GM19328 (cell line): Measurements from ENCODE around the gene MESD.

Source experiments
- ATAC-seq: cut with Tn5 transposase; IDR thresholded peaks from one replicate; pipeline ENCODE4 v1.9.1; 2021; ENCODE audit warnings: mild to moderate bottlenecking, moderate library complexity; ENCODE audit not compliant: unreplicated experiment

MESD gene

DNA sequence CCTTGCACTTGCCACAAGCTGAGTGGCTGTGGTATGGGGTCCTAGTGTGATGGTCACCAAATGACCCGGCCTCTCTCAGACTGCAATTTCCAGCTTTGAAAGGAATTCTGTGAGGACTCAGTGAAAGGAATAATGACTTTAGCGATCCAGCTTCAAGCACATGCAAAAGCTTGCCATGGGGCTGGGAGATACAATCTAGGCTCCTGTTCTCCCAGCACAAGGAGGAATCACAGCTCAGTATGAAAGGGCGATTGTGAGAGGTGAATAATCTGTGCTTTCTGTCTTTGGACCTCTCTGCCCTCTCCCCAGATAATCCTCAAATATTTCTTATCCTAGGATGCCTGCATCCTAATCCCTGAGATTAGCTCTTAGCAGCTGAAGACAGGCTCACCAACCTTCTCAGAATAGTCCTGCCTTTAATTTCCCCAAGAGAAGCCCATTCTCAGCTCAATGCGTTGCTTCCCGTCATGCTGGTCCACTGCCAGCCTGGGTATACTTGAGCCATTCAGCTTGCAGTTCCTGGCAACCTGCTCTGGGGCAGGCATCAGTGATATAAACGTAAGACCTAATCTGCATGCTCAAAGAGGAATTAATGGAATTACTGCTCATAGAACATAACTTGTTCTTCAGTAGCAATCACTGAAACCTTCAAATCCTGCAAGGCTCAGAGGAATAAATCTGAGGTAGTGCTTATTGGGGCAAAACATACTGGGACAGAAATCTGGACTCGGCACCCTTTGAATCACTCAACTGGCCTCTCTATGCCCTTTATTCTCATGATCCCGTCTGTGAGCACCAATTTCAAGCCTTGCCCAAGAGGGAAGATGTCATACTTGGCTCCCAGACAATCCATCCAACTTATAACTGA, 26.2 kb upstream of the MESD start:
- ATAC-seq, result no peak

DNA sequence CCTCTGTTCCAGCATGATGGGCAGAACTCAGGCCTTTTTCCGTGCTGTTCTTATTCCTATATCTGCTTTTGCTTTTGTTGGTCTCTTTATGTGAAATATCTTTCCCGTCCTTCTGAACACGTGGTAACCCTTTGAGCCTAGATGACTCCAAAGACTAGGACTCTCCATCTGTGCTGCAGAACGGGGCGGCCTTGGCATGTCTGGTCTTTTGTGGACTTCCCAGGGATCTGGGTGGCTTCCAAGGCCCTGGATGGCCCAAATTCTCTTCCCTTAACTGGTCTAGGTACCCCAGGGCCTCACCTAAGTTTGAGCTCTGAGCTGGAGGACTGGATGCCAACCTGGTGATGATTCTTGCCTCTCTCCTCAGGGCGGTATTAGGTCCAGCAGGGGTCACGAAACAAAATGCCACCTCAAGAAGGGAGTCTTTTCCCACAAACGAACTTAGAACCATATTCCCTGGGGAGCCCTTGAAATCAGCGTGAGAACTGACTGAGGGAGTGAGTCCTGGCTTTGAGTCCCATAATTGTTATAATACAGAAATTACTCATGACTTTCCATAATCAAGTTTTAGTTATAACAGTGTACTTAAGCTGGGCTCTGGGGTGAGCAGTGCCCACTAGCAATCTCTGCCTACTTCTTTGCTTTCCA, 25.0 kb upstream of the MESD start:
- no peak for ATAC-seq

GRCh38 chr15:81013396-81013929, 23.8 kb upstream of the MESD start:
- ATAC-seq, result no peak

DNA sequence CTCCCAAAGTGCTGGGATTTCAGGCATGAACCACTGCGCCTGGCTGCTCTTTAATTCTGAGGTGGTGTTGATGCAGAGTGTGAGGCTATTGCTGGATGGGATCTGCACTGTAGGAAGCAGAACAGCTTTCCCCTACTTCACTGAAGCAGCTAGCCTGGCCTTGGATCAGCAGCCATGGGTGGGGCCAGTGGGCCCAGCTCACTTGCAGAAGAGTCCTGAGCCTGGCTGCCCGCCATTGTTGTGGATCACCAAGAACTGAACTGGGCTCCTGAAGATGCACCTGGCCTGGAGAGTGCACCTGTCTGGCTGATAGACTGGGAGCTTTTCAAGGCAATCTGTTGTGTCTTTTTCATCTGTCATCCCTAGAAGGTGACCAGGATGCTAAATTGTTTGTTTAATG, 23.0 kb upstream of the MESD start:
- ATAC-seq, result no peak

DNA sequence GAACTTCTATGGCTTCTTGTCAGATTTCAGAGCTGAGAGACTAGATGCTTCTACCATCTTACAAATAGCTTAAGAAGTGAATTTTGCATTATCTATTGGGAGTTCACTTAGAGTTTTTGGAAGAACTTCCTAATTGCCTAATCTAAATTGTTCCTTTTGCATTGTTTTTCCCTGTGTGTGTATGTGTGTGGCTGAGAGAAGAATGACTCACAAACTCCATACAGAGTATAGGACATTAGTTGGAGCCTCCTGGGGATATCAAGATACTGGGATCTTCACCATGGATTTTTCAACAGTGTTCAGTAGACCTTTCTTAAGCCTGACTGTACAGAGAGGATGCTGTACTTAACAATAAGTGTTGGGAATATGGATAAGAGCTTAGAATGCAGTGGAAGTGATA, 22.0 kb upstream of the MESD start:
- no peak for ATAC-seq

GRCh38 chr15:81010086-81010485, 20.5 kb upstream of the MESD start:
- no peak for ATAC-seq

GRCh38 chr15:81008312-81008711, 18.7 kb upstream of the MESD start:
- no peak for ATAC-seq

DNA sequence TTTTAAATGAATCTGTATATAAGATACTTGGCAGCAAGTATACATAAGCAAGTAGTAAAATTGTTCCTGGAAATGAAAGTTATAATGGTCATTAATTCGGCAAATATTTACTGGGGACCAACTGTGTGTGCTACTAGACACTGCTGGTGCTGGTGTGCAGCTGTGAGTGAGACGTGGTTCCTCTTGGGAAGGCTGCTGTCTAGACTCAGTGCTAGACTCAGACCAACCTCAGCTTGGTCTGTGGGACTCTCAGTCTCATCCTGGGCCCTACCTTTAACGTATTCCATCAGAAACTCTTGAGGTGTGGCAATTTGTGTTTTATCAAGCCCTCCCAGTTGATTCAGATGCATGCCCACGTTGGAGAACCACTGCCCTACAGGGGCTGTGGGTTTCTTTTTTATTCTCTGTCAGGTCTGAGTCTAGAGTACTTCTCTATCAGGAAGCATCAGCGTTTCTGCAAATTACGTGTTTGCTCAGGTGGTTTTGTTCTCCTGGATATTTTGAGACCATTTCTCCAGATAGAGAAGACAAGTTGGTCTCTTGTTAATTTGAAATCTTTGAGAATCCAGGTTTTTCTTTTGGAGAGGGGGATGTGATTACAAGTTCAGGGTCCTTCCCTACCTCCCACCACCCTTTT, 17.9 kb upstream of the MESD start:
- no peak for ATAC-seq

- ATAC-seq, result no peak
Observed at GRCh38 chr15:81006124-81006523, 16.5 kb upstream of the MESD start.

DNA sequence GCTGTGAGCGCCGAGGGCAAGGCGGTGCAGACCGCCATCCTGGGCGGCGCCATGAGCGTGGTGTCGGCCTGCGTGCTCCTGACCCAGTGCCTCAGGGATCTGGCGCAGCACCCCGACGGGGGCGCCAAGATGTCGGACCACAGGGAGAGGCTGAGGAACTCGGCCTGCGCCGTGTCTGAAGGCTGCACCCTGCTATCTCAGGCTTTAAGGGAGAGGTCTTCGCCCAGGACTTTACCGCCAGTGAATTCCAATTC, 13.4 kb upstream of the MESD start:
- ATAC-seq, result no peak

DNA sequence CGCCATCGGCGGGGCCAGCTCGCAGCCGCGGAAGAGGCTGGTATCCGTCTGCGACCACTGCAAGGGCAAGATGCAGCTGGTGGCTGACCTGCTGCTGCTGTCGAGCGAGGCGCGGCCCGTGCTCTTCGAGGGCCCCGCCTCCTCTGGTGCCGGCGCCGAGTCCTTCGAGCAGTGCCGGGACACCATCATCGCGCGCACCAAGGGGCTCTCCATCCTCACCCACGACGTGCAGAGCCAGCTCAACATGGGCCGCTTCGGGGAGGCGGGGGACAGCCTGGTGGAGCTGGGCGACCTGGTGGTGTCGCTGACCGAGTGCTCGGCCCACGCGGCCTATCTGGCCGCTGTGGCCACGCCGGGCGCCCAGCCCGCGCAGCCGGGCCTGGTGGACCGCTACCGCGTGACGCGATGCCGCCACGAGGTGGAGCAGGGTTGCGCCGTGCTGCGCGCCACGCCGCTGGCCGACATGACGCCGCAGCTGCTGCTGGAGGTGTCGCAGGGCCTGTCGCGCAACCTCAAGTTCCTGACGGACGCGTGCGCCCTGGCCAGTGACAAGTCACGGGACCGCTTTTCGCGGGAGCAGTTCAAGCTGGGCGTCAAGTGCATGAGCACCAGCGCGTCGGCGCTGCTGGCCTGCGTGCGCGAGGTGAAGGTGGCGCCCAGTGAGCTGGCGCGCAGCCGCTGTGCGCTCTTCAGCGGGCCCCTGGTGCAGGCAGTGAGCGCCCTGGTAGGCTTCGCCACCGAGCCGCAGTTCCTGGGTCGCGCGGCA, 12.9 kb upstream of the MESD start:
- ATAC-seq, result no peak

- no peak for ATAC-seq
Observed at GRCh38 chr15:81002009-81002330, 12.4 kb upstream of the MESD start.

DNA sequence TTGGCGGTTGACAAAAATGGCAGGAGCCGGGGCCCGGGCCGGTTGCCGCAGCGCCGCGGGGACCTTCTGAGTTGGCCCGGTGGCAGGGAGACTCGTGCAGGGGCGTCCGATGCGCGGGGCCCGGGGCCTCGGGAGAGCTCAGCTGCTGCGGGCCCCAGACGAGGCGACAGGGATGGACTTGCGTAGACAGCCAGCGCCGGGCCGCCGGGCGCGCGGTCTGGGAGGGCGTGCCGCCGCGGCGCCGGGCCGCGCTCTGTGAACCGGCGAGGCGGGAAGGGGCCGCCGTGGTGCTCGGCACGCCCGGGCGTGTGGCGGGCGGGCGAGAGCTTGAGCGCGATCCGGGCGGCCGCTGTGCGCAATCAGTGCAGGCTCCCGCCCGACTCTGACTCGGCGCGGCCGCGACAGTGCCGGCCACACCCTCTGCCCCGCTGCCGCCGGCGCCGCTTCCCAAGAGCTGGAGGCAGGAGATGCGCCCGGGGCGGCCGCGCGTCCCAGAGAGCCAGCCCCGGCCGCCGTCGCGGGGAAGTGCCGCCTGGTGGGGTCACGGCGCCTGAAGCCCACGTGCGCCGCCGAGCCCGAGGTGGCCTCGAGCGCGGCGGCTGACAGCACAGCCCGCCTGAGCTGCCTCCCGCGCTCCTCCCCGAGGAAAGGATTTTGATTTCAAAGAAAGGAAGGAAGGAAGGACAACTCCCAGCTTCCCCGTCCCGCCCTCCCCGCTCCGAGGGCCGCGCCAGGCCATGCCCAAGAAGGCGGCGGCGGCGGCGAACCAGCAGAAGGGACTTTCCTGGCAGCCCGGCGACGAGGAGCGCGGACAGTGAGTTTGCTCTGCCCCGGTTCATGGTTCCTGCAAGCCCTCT, 11.8 kb upstream of the MESD start:
- peak; percentile 30 for ATAC-seq

DNA sequence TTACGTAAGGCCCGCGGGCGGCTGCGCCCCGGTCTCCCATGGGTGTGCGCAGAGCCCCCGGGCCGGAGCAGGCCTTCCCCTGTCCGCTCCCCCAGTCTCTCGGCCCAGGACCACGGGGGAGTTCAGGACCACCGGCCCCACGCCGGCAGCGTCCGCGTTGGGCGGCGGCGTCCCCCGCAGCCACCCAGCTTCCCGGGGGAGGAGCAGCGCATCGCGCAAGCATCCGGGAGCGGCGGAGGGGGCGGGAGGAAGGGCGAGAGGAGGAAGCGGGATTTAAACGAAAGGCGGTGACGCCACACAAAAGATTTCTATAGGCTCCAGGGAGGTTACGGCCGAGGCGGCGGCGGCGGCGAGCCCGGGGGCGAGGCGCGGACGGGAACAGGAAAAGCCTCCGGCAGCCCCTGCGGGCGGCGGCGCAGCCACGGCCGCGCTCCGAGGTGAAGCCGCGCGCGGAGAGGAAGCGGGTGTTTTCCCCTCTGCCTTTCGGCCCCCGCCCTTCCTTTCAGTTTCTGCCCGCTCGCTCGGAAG, 11.1 kb upstream of the MESD start, which contains the start of gene TLNRD1:
TSS of gene TLNRD1 (plus strand) at position 300 of the 528 bp plus-strand sequence. CDS start 1,349 bp downstream, outside the sequence.
- peak; percentile 61 for ATAC-seq

- ATAC-seq, result no peak
Observed at GRCh38 chr15:81000144-81000623, 10.6 kb upstream of the MESD start.

DNA sequence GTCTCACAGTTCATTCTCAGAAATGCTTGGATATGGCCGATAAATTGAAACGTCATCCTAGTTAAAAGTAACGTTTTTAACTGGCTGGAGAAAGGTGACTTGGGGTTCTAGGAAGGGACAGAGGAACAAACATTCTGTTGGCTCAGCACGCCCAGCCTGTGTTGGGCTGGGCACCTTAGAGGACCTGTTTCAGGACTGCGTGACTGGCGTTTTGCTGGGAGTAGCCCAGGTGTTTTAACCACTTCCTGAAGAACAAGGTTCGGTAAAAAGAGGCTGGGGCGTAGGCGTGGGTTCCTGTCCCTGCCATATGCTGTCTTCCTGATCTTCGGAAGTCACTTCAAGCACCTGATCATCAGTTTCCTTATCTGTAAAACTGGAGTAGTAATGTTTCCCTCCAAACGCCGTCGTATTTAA, 10.0 kb upstream of the MESD start:
- ATAC-seq, result no peak

- ATAC-seq, result no peak
Observed at GRCh38 chr15:80998251-80998650, 8.6 kb upstream of the MESD start.

DNA sequence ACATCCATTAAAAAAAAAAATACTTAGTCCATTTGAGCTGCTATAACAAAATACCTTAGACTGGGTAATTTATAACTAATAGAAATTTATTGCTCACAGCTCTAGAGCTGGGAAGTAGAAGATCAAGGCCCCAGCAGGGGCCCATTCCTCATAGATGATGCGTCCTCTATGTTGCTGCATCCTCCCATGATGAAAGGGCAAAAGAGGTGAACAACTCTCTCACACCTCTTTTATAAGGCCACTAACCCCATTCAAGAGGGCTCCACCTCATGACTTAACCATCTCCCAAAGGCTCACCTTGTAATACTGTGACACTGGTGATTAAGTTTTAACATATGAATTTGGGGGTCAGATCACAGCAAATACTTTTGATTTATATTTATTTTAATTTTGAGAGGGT, 8.1 kb upstream of the MESD start:
- no peak for ATAC-seq

DNA sequence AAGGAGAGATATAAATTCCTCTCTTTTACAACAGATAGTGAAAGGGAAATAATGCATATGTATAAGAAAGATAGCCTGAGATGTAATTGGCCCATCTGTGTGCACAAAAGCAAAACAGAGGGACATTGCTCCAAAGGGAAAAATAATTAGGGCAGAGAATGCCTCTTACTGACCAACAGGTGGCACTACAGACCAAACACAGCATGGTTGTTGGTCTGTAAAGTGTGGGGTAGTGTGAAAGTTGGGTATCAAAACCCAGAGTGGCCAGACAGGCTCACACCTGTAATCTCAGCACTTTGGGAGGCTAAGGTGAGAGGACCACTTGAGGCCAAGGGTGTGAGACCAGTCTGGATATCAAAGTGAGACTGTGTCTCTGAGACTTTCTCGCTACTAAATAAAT, 6.6 kb upstream of the MESD start:
- no peak for ATAC-seq

DNA sequence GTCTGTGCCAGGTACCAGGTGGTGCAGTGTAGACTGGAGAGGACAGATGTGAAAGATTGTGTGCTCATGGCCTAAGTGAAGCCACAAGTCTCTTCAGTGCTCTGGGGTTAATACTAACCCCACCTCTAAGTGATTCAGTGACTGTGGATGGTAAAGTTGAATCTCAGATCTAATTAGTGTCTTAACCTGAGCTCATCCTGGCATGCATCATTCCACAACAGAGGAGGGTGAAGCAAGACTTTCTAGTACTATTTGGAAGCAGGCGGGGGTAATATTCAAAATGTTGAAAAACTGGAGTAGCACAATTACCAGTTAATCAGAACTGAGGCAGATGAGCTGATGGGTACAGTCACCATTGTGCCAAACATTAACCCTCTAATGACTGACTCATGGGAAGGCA, 2.8 kb upstream of the MESD start:
- ATAC-seq, result no peak
